ENCODE measurements around the gene SMOC2.

Gene SMOC2

GRCh38 chr6:168584249-168584648, 143.3 kb downstream of the SMOC2 start:
- Histone ChIP-seq H3K9ac (ENCODE audit: low read length) (no peak overlapping the region), H3K4me3 (ENCODE audit: low read length) (no peak overlapping the region), H3K27ac (ENCODE audit: low read depth, low read length) (no peak overlapping the region), H4K5ac (ENCODE audit: low read length) (no peak overlapping the region), H3K23ac (ENCODE audit: low read length) (no peak overlapping the region), H3K27me3 (ENCODE audit: insufficient read depth, low read length, poor library complexity) (no peaks in the 10 kb centered on the region), H2BK15ac (replicated peaks; ENCODE audit: low read depth) (no peak overlapping the region), H4K8ac (ENCODE audit: low read depth, low read length) (no peak overlapping the region), H3K4me2 (ENCODE audit: low read length) (no peak overlapping the region), H3K56ac (ENCODE audit: low read length) (no peak overlapping the region), H3K36me3 (ENCODE audit: control insufficient read depth, insufficient read depth, low read length) (no peaks in the 10 kb centered on the region), H2BK120ac (ENCODE audit: low read depth, low read length) (no peak overlapping the region), H2AK5ac (ENCODE audit: low read length) (no peak overlapping the region), H3K79me2 (ENCODE audit: control insufficient read depth, insufficient read depth, low read length) (no peaks in the 10 kb centered on the region), H3K79me1 (ENCODE audit: low read length) (no peaks in the 10 kb centered on the region), H3K18ac (ENCODE audit: low read length) (no peak overlapping the region), H2BK5ac (ENCODE audit: low read length) (no peak overlapping the region), H3K4ac (ENCODE audit: low read depth, low read length) (no peak overlapping the region), H3K4me1 (ENCODE audit: control insufficient read depth, low read depth, low read length) (peaks cover 2% of the 10 kb centered on the region)
- WGBS (ENCODE audit: extremely low coverage, insufficient coverage, low lambda C conversion rate): no CpG with 5 or more reads among the region's 6 CpGs
- no peak for DNase-seq

- Histone ChIP-seq H3K4me2 (ENCODE audit: low read length) (no peak overlapping the region), H4K8ac (ENCODE audit: low read depth, low read length) (no peak overlapping the region), H2BK120ac (ENCODE audit: low read depth, low read length) (no peak overlapping the region), H3K23ac (ENCODE audit: low read length) (no peak overlapping the region), H3K79me1 (ENCODE audit: low read length) (no peaks in the 10 kb centered on the region), H3K79me2 (ENCODE audit: control insufficient read depth, insufficient read depth, low read length) (no peaks in the 10 kb centered on the region), H2BK5ac (ENCODE audit: low read length) (no peak overlapping the region), H3K27me3 (ENCODE audit: insufficient read depth, low read length, poor library complexity) (no peaks in the 10 kb centered on the region), H3K36me3 (ENCODE audit: control insufficient read depth, insufficient read depth, low read length) (no peaks in the 10 kb centered on the region), H3K4ac (ENCODE audit: low read depth, low read length) (no peak overlapping the region), H3K56ac (ENCODE audit: low read length) (no peak overlapping the region), H3K4me1 (ENCODE audit: control insufficient read depth, low read depth, low read length) (peaks cover 2% of the 10 kb centered on the region), H2BK15ac (replicated peaks; ENCODE audit: low read depth) (no peak overlapping the region), H3K18ac (ENCODE audit: low read length) (no peak overlapping the region), H2AK5ac (ENCODE audit: low read length) (no peak overlapping the region), H4K5ac (ENCODE audit: low read length) (no peak overlapping the region), H3K9ac (ENCODE audit: low read length) (no peak overlapping the region), H3K4me3 (ENCODE audit: low read length) (no peak overlapping the region), H3K27ac (ENCODE audit: low read depth, low read length) (no peak overlapping the region)
- no CpG with 5 or more reads among the region's 5 CpGs for WGBS (ENCODE audit: extremely low coverage, insufficient coverage, low lambda C conversion rate)
- DNase-seq: no peak
Measured at GRCh38 chr6:168584671-168585070, 143.7 kb downstream of the SMOC2 start.

- H3K4me2 ChIP-seq (ENCODE audit: low read length): no peak overlapping the region
- no peaks in the 10 kb centered on the region for H3K79me2 ChIP-seq (ENCODE audit: control insufficient read depth, insufficient read depth, low read length)
- H3K36me3 ChIP-seq (ENCODE audit: control insufficient read depth, insufficient read depth, low read length): no peaks in the 10 kb centered on the region
- H2AK5ac ChIP-seq (ENCODE audit: low read length): no peak overlapping the region
- no peaks in the 10 kb centered on the region for H3K27me3 ChIP-seq (ENCODE audit: insufficient read depth, low read length, poor library complexity)
- H3K18ac ChIP-seq (ENCODE audit: low read length): no peak overlapping the region
- H3K23ac ChIP-seq (ENCODE audit: low read length): no peak overlapping the region
- H2BK15ac ChIP-seq (replicated peaks; ENCODE audit: low read depth): no peak overlapping the region
- peak; percentile 80 for DNase-seq
- WGBS (ENCODE audit: extremely low coverage, insufficient coverage, low lambda C conversion rate): no CpG with 5 or more reads among the region's 3 CpGs
- H3K4me1 ChIP-seq (ENCODE audit: control insufficient read depth, low read depth, low read length): peaks cover 2% of the 10 kb centered on the region
- no peak overlapping the region for H3K56ac ChIP-seq (ENCODE audit: low read length)
- no peak overlapping the region for H4K5ac ChIP-seq (ENCODE audit: low read length)
- H3K4ac ChIP-seq (ENCODE audit: low read depth, low read length): no peak overlapping the region
- H2BK120ac ChIP-seq (ENCODE audit: low read depth, low read length): no peak overlapping the region
- H4K8ac ChIP-seq (ENCODE audit: low read depth, low read length): no peak overlapping the region
- H2BK5ac ChIP-seq (ENCODE audit: low read length): no peak overlapping the region
- no peak overlapping the region for H3K9ac ChIP-seq (ENCODE audit: low read length)
- no peak overlapping the region for H3K27ac ChIP-seq (ENCODE audit: low read depth, low read length)
- no peaks in the 10 kb centered on the region for H3K79me1 ChIP-seq (ENCODE audit: low read length)
- no peak overlapping the region for H3K4me3 ChIP-seq (ENCODE audit: low read length)
Measured at GRCh38 chr6:168585441-168585840, 144.5 kb downstream of the SMOC2 start.

GRCh38 chr6:168589275-168589674, 148.3 kb downstream of the SMOC2 start:
- Histone ChIP-seq H3K4me1 (ENCODE audit: control insufficient read depth, low read depth, low read length) (peaks cover 2% of the 10 kb centered on the region), H2AK5ac (ENCODE audit: low read length) (no peak overlapping the region), H3K79me1 (ENCODE audit: low read length) (no peaks in the 10 kb centered on the region), H2BK15ac (replicated peaks; ENCODE audit: low read depth) (no peak overlapping the region), H3K4me3 (ENCODE audit: low read length) (no peak overlapping the region), H3K27ac (ENCODE audit: low read depth, low read length) (no peak overlapping the region), H2BK5ac (ENCODE audit: low read length) (no peak overlapping the region), H3K36me3 (ENCODE audit: control insufficient read depth, insufficient read depth, low read length) (no peaks in the 10 kb centered on the region), H2BK120ac (ENCODE audit: low read depth, low read length) (no peak overlapping the region), H3K9ac (ENCODE audit: low read length) (no peak overlapping the region), H3K4ac (ENCODE audit: low read depth, low read length) (no peak overlapping the region), H3K18ac (ENCODE audit: low read length) (no peak overlapping the region), H4K8ac (ENCODE audit: low read depth, low read length) (no peak overlapping the region), H4K5ac (ENCODE audit: low read length) (no peak overlapping the region), H3K4me2 (ENCODE audit: low read length) (no peak overlapping the region), H3K56ac (ENCODE audit: low read length) (no peak overlapping the region), H3K27me3 (ENCODE audit: insufficient read depth, low read length, poor library complexity) (no peaks in the 10 kb centered on the region), H3K23ac (ENCODE audit: low read length) (no peak overlapping the region), H3K79me2 (ENCODE audit: control insufficient read depth, insufficient read depth, low read length) (no peaks in the 10 kb centered on the region)
- no peak for DNase-seq
- no CpG with 5 or more reads among the region's 2 CpGs for WGBS (ENCODE audit: extremely low coverage, insufficient coverage, low lambda C conversion rate)

- H3K4me2 ChIP-seq (ENCODE audit: low read length): no peak overlapping the region
- no peak overlapping the region for H3K56ac ChIP-seq (ENCODE audit: low read length)
- H2BK15ac ChIP-seq (replicated peaks; ENCODE audit: low read depth): no peak overlapping the region
- no CpG with 5 or more reads among the region's 10 CpGs for WGBS (ENCODE audit: extremely low coverage, insufficient coverage, low lambda C conversion rate)
- H4K8ac ChIP-seq (ENCODE audit: low read depth, low read length): no peak overlapping the region
- no peaks in the 10 kb centered on the region for H3K79me1 ChIP-seq (ENCODE audit: low read length)
- no peak for DNase-seq
- no peak overlapping the region for H3K27ac ChIP-seq (ENCODE audit: low read depth, low read length)
- H2BK120ac ChIP-seq (ENCODE audit: low read depth, low read length): no peak overlapping the region
- no peak overlapping the region for H3K4me3 ChIP-seq (ENCODE audit: low read length)
- no peaks in the 10 kb centered on the region for H3K27me3 ChIP-seq (ENCODE audit: insufficient read depth, low read length, poor library complexity)
- no peaks in the 10 kb centered on the region for H3K79me2 ChIP-seq (ENCODE audit: control insufficient read depth, insufficient read depth, low read length)
- H3K9ac ChIP-seq (ENCODE audit: low read length): no peak overlapping the region
- H4K5ac ChIP-seq (ENCODE audit: low read length): no peak overlapping the region
- no peak overlapping the region for H2BK5ac ChIP-seq (ENCODE audit: low read length)
- H3K36me3 ChIP-seq (ENCODE audit: control insufficient read depth, insufficient read depth, low read length): no peaks in the 10 kb centered on the region
- no peaks in the 10 kb centered on the region for H3K4me1 ChIP-seq (ENCODE audit: control insufficient read depth, low read depth, low read length)
- H3K18ac ChIP-seq (ENCODE audit: low read length): no peak overlapping the region
- H2AK5ac ChIP-seq (ENCODE audit: low read length): no peak overlapping the region
- no peak overlapping the region for H3K4ac ChIP-seq (ENCODE audit: low read depth, low read length)
- H3K23ac ChIP-seq (ENCODE audit: low read length): no peak overlapping the region
Measured at GRCh38 chr6:168590406-168590805, 149.4 kb downstream of the SMOC2 start.

- WGBS (ENCODE audit: extremely low coverage, insufficient coverage, low lambda C conversion rate): no CpG with 5 or more reads among the region's 11 CpGs
- Histone ChIP-seq H2BK120ac (ENCODE audit: low read depth, low read length) (no peak overlapping the region), H3K18ac (ENCODE audit: low read length) (no peak overlapping the region), H3K4ac (ENCODE audit: low read depth, low read length) (no peak overlapping the region), H3K27me3 (ENCODE audit: insufficient read depth, low read length, poor library complexity) (no peaks in the 10 kb centered on the region), H3K4me1 (ENCODE audit: control insufficient read depth, low read depth, low read length) (no peaks in the 10 kb centered on the region), H3K4me3 (ENCODE audit: low read length) (no peak overlapping the region), H3K79me1 (ENCODE audit: low read length) (no peaks in the 10 kb centered on the region), H2BK5ac (ENCODE audit: low read length) (no peak overlapping the region), H2AK5ac (ENCODE audit: low read length) (no peak overlapping the region), H3K23ac (ENCODE audit: low read length) (no peak overlapping the region), H3K9ac (ENCODE audit: low read length) (no peak overlapping the region), H3K36me3 (ENCODE audit: control insufficient read depth, insufficient read depth, low read length) (no peaks in the 10 kb centered on the region), H3K27ac (ENCODE audit: low read depth, low read length) (no peak overlapping the region), H4K5ac (ENCODE audit: low read length) (no peak overlapping the region), H4K8ac (ENCODE audit: low read depth, low read length) (no peak overlapping the region), H3K79me2 (ENCODE audit: control insufficient read depth, insufficient read depth, low read length) (no peaks in the 10 kb centered on the region), H3K4me2 (ENCODE audit: low read length) (no peak overlapping the region), H3K56ac (ENCODE audit: low read length) (no peak overlapping the region), H2BK15ac (replicated peaks; ENCODE audit: low read depth) (no peak overlapping the region)
- no peak for DNase-seq
Measured at GRCh38 chr6:168596344-168596743, 155.4 kb downstream of the SMOC2 start.

All from mesendoderm (in vitro differentiated cells).